OCI-LY7 (cell line): Measurements from ENCODE around the gene RASGRP3.

Experiments
- EZH2phosphoT487 ChIP-seq: fragments of 200-600 bp; sonication (generic); IDR thresholded peaks from 2 replicates; pipeline ENCODE4 v1.6.1; 2018; ENCODE audit warnings: low read depth, borderline replicate concordance, mild to moderate bottlenecking, mixed run types, antibody characterized with exemption, low read length, moderate library complexity, mixed read lengths
- TF ChIP-seq, protein P1 (sequence below): fragments of 200-600 bp; sonication (generic); conservative IDR thresholded peaks from 2 replicates; pipeline ENCODE4 v1.5.1; 2014; ENCODE audit warnings: mild to moderate bottlenecking, antibody characterized with exemption, low read length, moderate library complexity, mixed read lengths

DNA sequence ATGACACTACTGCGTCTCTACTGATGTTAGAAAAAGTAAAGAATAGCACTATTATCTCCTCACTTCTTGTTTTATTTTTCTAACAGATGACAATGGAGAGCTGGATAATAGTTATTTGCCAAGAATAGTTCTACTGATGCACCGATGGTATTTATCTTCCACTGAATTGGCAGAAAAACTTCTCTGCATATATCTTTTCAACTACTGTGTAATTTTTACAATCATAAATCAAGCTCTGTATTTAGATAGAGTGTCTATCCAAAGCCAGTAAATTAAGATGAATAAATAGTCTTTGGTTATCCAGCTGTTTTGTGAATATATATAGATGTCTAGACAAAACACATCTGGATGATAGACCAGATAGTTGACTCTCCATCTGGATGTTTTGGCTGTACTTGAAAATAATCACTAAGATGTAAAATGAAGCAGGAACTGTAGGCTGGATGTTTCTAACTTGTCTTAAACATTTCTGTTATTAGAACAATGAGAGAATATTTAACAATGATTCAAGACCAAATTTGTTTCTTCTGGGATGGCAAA is 40.1 kb downstream of the RASGRP3 start:
- TF ChIP-seq, protein P1, sequence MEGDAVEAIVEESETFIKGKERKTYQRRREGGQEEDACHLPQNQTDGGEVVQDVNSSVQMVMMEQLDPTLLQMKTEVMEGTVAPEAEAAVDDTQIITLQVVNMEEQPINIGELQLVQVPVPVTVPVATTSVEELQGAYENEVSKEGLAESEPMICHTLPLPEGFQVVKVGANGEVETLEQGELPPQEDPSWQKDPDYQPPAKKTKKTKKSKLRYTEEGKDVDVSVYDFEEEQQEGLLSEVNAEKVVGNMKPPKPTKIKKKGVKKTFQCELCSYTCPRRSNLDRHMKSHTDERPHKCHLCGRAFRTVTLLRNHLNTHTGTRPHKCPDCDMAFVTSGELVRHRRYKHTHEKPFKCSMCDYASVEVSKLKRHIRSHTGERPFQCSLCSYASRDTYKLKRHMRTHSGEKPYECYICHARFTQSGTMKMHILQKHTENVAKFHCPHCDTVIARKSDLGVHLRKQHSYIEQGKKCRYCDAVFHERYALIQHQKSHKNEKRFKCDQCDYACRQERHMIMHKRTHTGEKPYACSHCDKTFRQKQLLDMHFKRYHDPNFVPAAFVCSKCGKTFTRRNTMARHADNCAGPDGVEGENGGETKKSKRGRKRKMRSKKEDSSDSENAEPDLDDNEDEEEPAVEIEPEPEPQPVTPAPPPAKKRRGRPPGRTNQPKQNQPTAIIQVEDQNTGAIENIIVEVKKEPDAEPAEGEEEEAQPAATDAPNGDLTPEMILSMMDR: no peak
- TF ChIP-seq EZH2phosphoT487: no peak
